UCSD-AML1 (cell line): Measurements from ENCODE around the gene GUCA2A.

ENCODE experiments used
- DNase-seq: peaks from one replicate; lab custom pipeline; 2025; ENCODE audit not compliant: unreplicated experiment; lab: John Stamatoyannopoulos, UW

The GUCA2A gene

GRCh38 chr1:42155362-42155761, 9.2 kb downstream of the GUCA2A start:
- DNase-seq: no peak

- DNase-seq: no peak
Observed at GRCh38 chr1:42154685-42155084, 9.9 kb downstream of the GUCA2A start.

- DNase-seq: no peak
Observed at GRCh38 chr1:42153624-42154023, 10.9 kb downstream of the GUCA2A start.

- no peak for DNase-seq
Observed at GRCh38 chr1:42152907-42153600, 11.5 kb downstream of the GUCA2A start, which contains the start of gene GUCA2B. TSS of gene GUCA2B (plus strand) at chr1:42153410. CDS start at chr1:42153451, 41 bp downstream.

- no peak for DNase-seq
Observed at GRCh38 chr1:42152119-42152518, 12.4 kb downstream of the GUCA2A start.

- no peak for DNase-seq
Observed at GRCh38 chr1:42150651-42151050, 13.9 kb downstream of the GUCA2A start.

- no peak for DNase-seq
Observed at GRCh38 chr1:42148166-42148565, 16.4 kb downstream of the GUCA2A start.

- peak; percentile 55 for DNase-seq
Observed at GRCh38 chr1:42146626-42147320, 17.8 kb downstream of the GUCA2A start.

GRCh38 chr1:42145764-42146625, 18.6 kb downstream of the GUCA2A start:
- no peak for DNase-seq

- DNase-seq: peak; percentile 52
Observed at GRCh38 chr1:42145389-42145716, 19.2 kb downstream of the GUCA2A start.

- DNase-seq: peak; percentile 55
Observed at GRCh38 chr1:42144711-42145388, 19.7 kb downstream of the GUCA2A start.

GRCh38 chr1:42143896-42144710, 20.4 kb downstream of the GUCA2A start:
- no peak for DNase-seq

GRCh38 chr1:42142894-42143675, 21.5 kb downstream of the GUCA2A start:
- DNase-seq: no peak

GRCh38 chr1:42141978-42142377, 22.6 kb downstream of the GUCA2A start:
- no peak for DNase-seq

- DNase-seq: no peak
Observed at GRCh38 chr1:42140191-42140590, 24.4 kb downstream of the GUCA2A start.

GRCh38 chr1:42139444-42139843, 25.1 kb downstream of the GUCA2A start:
- DNase-seq: no peak

GRCh38 chr1:42138586-42138985, 26.0 kb downstream of the GUCA2A start:
- no peak for DNase-seq

- no peak for DNase-seq
Observed at GRCh38 chr1:42137766-42138165, 26.8 kb downstream of the GUCA2A start.

- DNase-seq: no peak
Observed at GRCh38 chr1:42136466-42136865, 28.1 kb downstream of the GUCA2A start.

- no peak for DNase-seq
Observed at GRCh38 chr1:42135426-42135825, 29.1 kb downstream of the GUCA2A start.
